Cerebellar nuclear complex (tissue), 1 donor: ENCODE measurements around the gene TMEM31.
"Not testable (repeated sequence)": the region's sequence is repeated elsewhere in the genome, so short reads cannot be mapped to it uniquely, and the experiment has no call there.

Experiments used
- DNase-seq, 2 experiments: peaks; one replicate each; lab custom pipeline; 2025; lab: John Stamatoyannopoulos, UW

Gene TMEM31

DNA sequence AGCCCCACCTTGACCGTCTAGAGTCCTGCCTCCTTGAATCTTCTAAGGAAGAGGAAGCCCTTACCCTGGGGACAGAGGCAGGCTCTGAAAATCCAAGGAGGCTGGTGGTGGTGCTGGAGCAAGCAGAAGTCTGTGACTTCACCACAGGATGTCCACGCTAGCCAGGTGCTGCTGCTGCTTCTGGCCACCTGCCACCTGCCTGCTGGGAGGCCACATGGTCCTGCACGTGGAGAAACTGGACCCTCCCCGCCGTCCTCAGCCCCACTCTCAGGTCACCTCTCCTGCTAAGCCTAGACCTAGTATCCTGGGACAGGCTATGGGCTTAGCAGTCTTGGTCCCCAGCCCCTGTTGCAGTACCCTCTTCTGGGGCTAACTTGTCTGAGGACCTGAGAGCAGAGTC lies 15.8 kb downstream of the TMEM31 start:
- DNase-seq = no peak

DNA sequence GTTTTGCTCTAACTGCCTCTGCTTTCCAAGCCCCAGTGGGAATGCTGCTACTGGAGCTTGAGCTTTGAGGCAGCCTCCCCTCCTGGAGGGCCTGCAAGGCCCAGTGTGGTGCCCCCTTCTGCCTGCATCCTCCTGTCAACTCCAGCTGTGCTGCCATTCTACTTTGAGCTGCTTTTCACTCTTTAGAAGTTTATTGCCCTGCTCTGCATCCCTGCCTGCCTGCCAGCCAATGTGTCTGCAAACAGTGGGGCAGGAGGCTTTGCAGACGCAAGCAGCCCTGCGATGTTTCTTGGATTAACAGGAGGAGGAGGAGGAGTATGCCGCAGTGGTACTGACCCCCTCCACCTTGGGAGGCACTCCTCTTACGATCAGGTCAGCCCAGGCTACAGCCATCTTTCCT lies 16.4 kb downstream of the TMEM31 start:
- DNase-seq = no peak

DNA sequence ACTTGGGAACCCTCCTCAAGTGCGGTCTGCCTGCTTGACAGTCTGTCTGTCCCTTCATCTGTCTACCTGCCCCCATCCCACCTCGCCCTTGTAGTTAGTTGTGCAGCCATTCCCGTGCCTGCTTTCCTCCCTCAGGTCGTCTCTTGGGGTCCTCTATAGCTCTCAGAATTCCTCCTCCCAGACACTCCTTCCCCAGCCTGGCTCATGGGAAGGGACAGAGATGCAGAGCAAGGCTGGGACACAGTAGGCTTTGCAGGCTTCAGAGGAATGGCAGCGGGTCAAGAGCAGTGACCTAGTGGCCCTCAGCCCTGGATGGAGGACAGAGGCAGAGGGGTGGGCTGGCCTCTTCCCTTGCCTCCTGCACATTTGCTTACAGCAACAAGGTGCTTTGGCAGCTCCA lies 18.3 kb downstream of the TMEM31 start:
- no peak for DNase-seq

DNA sequence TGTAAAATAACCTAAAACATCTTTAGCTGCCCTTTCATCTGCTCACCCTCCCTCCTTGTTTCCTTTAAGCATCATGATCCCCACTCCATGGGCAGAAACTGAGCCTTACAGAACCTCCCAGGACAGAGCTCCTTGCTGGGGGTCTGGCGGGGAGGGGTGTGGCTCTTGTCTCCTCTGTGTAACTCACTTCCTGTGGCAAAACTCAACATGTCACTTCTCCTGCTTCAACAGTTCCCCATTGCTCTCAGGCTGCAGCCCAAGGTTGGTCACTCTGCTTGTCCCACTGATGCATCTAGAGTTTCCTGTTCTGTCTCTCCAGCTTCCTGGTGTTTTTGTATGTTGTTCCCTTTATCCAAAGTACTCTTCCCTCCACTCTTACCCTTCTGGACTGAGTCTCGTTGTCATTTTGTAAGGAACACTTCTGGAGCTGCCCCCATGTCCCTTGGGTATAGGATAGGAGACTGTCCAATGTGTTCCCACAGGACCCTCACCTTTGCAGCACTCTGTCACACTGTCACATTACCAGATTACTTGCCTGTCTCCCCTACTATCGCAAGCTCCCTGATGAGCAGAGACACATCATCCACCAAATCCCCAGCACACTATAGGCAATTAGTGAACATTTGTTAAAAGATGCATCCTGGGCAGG lies 19.6 kb downstream of the TMEM31 start:
- no peak for DNase-seq

DNA sequence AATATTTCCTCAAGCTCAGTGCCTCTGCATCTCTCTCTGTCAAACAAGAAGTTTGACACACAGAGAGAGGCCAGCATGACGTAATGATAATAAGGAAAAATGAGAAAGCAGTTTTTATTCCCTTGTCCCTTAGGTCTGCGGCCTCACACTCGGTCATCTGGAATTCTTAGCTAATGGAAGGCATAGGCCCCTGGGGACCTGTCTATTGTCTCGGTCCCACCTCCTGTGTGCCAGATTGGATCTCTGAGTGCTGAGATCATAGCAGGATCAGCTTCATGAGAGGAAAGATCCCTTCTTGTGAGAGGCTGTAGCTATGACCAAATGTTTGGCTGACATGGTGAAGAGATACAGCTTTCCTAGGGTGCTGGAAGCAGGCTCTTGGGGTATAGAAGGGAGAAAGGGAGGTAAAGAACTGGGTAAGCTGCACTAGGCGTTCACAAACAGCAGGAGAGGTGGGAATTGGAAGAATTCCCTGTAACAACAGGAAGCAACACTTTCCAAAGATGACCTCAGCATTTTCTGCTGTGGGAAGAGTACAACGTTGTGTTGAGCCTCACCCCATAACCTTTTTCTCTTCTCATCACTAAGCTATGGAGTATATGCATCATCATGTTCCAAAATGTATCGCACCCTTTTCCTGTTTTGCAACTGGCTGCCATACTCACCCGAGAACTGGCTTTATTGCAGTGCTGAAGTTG lies 20.2 kb downstream of the TMEM31 start:
- no peak for DNase-seq

DNA sequence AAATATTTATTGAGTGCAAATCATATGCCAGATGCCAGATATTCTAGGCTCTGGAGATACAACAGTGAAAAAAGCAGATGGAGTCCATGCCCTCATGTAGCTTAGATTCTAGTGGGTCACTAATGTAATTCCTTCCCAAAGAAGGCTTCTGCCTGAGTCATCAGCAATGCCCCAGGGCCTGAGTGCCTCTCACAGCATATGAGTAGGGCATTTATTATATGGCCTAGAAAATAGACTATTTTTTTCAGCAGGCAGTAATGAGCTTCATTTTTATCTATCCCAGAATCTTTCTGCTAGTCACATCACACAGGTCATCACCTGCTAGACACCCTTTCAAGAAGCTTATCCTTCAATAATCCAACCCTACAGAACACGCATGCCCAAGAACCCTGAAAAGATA lies 22.3 kb downstream of the TMEM31 start:
- DNase-seq = no peak

DNA sequence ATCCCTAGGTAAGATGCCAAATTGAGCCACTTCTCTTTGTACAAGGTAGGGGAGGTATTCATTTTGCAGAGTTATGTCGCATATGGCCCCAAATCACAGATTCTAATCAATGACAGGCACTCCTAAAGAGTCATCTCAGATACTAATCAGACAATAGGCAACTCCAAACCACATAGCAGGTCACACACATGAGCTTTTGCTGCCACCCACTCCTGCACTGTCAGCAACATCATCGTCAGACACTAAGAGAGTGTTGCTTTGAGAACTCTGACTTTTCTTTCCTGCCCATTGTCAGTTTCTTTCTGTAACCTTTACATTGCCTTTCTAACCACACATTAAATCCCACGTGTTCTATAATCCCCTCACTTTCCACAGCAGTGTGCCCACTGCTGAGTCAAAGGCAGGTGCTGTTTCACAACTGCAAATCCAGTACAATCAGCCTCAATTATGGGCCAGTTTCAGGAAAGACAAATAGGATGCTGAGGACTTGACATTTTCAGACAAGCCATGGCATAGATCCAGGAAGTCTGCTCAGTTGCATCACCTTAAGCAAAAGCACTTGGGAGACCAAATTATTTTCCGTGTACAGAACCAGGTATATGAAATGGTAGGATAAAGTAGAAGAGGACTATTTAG lies 23.5 kb downstream of the TMEM31 start:
- no peak for DNase-seq

DNA sequence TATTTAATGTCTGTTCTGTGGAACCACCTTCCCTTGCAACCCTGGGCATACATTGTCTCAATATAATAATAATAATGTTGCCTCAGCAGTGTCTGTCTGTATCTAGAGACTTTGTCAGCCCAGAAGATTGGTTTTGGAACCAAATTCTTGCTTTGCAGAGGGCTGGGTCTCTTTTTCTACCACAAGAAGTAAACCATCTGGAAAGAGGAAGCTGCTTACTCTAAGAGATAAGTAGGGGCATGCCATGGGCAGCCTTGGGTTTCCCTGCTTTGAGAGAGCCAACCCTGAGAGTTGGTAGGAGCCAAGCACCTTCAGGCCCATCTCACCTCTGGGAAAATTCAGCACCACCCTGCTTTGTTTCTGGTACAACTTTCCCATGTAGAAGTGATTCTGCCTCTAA lies 27.0 kb downstream of the TMEM31 start:
- no peak for DNase-seq

DNA sequence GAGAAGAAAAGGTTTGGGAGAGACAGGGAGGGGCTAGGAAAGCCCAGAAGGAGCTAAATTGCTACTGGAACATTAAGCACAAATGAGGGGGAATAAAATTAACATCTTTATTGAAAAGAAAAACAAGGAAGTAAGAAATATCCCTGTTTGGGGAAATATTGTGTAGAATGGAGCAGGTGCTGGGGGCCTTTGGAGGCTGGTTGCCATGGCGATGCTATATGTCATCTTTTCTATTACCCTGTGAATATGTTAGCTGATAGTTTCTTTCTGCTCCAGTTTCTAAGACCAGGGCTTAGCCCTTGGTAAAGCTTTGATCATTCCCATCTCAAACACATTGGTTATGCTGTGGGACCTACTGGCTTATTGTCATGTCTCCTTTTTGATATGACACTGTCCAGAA lies 28.7 kb downstream of the TMEM31 start:
- no peak for DNase-seq

DNA sequence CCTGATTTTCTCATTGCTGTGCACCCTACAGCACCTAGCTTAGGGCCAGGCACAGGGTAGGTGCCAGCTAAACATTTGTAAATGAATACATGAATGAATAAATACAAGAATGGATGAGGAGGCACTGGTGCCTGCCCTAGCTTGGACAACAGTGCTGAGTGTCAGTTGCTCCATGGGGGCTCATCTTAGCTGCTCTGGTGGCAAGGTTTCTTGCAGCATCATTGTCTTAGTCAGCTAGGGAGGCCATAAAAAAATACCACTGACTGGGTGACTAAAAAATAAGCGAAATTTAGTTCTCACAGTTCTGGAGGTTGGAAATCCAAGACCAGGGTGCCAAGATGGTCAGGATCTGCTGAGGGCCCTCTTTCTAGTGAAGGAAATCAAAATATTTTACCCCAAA lies 31.2 kb downstream of the TMEM31 start:
- no peak for DNase-seq

DNA sequence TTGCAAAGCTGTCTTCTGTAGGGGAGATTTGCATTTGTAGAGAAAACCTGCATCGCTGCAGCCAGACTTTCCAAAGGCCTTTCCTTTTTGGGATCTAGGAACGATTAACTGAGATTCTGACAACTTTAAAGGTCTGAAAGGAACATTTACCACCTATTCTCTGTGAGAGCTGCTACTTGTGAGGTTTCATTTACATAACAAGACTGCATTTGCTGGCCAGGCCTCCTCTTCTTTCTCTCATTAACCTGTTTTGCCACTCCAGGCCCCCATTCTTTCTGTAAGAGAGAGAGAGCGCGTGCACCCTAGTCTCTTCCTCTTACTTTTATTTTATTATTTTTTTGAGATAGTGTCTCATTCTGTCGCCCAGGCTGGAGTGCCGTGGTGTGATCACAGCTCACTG lies 31.6 kb downstream of the TMEM31 start:
- no peak for DNase-seq

DNA sequence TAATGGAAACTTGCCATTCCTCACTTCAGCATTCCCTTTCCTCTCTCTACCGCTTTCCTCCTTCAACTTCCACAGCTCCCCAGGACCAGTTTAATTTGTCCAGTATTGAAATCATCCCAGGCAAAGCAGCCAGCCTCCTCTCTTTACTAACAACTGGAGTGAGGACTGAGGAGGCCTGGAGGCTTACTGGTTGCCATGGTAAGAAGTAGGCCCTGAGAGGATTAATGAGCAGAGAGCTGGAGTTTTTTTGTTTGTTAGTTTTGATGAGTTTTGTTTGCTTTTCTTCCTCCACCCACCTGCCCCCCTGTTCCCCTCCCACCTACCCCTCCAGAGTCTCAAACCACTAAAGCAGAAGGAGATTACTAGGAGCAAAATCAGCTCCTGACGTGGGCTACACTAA lies 36.5 kb downstream of the TMEM31 start:
- no peak for DNase-seq

DNA sequence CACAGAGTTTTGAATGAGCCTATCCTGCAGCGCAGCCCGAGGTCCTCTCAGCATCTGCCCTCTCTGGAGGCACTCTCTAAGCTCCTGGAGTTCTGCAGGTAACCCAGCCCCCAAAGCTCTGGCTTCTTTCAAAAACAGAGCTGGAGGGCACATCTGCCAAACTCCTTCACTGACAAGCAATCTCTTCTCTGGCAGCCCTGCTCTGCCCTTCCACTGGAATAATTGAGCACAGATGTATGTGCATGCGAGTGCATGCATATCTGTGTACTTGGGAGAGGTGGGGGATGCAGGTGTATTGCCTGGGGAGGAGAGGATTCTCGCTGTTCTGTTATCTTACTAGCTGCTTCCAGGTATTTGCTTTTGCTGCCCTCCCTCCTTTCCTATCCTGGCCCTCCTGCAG lies 43.7 kb downstream of the TMEM31 start:
- DNase-seq = no peak

DNA sequence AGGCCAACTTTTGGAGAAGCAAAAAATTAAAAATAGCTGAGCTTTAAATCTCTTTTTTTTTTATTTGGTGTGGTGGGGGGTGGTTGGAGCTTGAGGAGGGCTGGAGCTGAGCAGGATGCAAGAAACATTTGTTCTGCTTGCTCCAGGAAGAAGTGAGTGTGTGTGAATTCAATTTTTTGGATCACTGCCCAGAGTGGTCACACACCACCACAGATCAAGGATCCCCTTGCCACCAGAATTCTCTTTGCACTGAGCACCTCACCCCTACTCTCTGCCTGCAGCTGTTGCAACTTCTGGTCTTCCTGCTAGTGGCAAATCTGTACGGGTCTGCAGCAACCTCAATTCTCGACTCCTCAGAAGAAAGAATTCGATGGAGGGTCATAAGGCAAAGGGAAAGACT lies 46.0 kb downstream of the TMEM31 start:
- DNase-seq = no peak

DNA sequence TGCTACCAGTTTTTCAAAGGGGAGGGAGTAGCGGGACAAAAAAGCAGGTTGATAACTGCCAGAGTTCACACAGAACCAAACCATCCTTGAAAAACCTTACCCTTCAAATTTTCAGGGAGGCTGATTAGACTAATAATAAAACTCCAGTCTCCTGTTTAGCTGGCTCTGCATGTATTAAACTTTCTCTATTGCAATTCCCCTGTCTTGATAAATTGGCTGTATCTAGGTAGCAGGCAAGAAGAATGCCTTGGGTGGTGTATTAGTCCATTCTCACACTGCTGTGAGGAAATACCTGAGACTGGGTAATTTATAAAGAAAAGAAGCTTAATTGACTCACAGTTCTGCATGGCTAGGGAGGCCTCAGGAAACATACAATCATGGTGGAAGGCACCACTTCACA lies 47.8 kb downstream of the TMEM31 start:
- DNase-seq = no peak

DNA sequence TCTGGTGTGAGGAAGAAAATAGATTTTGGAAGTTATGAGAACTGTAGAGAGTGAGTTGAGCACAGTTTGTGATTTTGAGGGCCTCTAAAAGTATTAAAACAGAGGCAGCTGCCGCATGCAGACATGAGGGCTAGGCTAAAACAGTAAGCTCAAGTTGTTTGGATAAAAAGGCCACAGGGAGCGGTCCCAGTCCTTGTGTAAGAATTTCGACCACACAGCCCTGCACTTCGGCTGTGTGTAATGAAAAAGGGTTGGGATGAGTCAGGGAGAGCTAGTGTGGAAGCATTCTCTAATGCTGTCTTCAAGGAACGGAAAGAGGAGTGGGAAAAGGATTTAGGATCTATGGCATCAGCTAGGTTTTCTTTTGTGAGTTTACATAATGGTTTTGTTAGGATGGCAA lies 52.8 kb downstream of the TMEM31 start:
- DNase-seq = not testable (repeated sequence)
